H9 (cell line): Measurements from ENCODE around the gene TMEM132C. TPM values are rescaled to one million over a fixed set of nuclear protein-coding genes. Genes with fewer than 3 reads are reported as not detected.

Experiments
- DNase-seq: peaks from one replicate; pipeline ENCODE4 v3.0.0-alpha.2; 2017
- H2AFZ ChIP-seq: one replicate; pipeline ENCODE4 v1.6.1; 2013; ENCODE audit warnings: mild to moderate bottlenecking, low read length, control low read depth, moderate library complexity
- H2AK5ac ChIP-seq: 2 replicates; pipeline ENCODE4 v1.6.1; 2013; ENCODE audit warnings: low read length, control low read depth, mixed read lengths; ENCODE audit not compliant: insufficient read length
- H2BK120ac ChIP-seq: one replicate; pipeline ENCODE4 v1.6.1; 2013; ENCODE audit warnings: low read depth, mild to moderate bottlenecking, low read length, control low read depth, inconsistent platforms; ENCODE audit not compliant: poor library complexity, severe bottlenecking
- H2BK12ac ChIP-seq: 2 replicates; pipeline ENCODE4 v1.6.1; 2013; ENCODE audit warnings: low read length, control low read depth, mixed read lengths, low read depth; ENCODE audit not compliant: insufficient read length
- H2BK15ac ChIP-seq: 2 replicates; pipeline ENCODE4 v1.6.1; 2013; ENCODE audit warnings: low read depth, low read length, control low read depth
- H2BK20ac ChIP-seq: one replicate; pipeline ENCODE4 v1.6.1; 2013; ENCODE audit warnings: low read depth, mild to moderate bottlenecking, low read length, control low read depth, inconsistent platforms; ENCODE audit not compliant: poor library complexity, severe bottlenecking
- H2BK5ac ChIP-seq: 2 replicates; pipeline ENCODE4 v1.6.1; 2013; ENCODE audit warnings: low read length, control low read depth, mixed read lengths; ENCODE audit not compliant: insufficient read length
- H3K14ac ChIP-seq: 2 replicates; pipeline ENCODE4 v1.6.1; 2013; ENCODE audit warnings: low read length, control low read depth; ENCODE audit not compliant: insufficient read depth
- H3K18ac ChIP-seq: 2 replicates; pipeline ENCODE4 v1.6.1; 2013; ENCODE audit warnings: low read depth, mild to moderate bottlenecking, mixed read lengths, low read length, control low read depth; ENCODE audit not compliant: insufficient read length
- H3K23ac ChIP-seq: 2 replicates; pipeline ENCODE4 v1.6.1; 2013; ENCODE audit warnings: low read length, control low read depth, mixed read lengths, low read depth; ENCODE audit not compliant: insufficient read length
- H3K23me2 ChIP-seq: 2 replicates; pipeline ENCODE4 v1.6.1; 2013; ENCODE audit warnings: low read depth, mild to moderate bottlenecking, mixed read lengths, low read length, control low read depth; ENCODE audit not compliant: insufficient read length, poor library complexity, severe bottlenecking
- H3K27ac ChIP-seq: 2 replicates; pipeline ENCODE4 v1.5.1; 2013; ENCODE audit warnings: low read length, control low read depth, mixed read lengths, low read depth; ENCODE audit not compliant: insufficient read length
- H3K27me3 ChIP-seq: 2 replicates; pipeline ENCODE4 v1.6.1; 2013; ENCODE audit warnings: low read length, control low read depth, inconsistent platforms; ENCODE audit not compliant: insufficient read depth
- H3K4ac ChIP-seq: 2 replicates; pipeline ENCODE4 v1.6.1; 2013; ENCODE audit warnings: low read depth, mild to moderate bottlenecking, control low read depth, inconsistent platforms, low read length, moderate library complexity
- H3K4me1 ChIP-seq: 2 replicates; pipeline ENCODE4 v1.6.1; 2013; ENCODE audit warnings: low read length, control low read depth, inconsistent platforms; ENCODE audit not compliant: insufficient read depth
- H3K4me2 ChIP-seq: 2 replicates; pipeline ENCODE4 v1.6.1; 2013; ENCODE audit warnings: low read length, control low read depth, mixed read lengths; ENCODE audit not compliant: insufficient read length, insufficient read depth
- H3K56ac ChIP-seq: 2 replicates; pipeline ENCODE4 v1.6.1; 2013; ENCODE audit warnings: low read depth, mild to moderate bottlenecking, mixed read lengths, low read length, control low read depth; ENCODE audit not compliant: insufficient read length
- H3K79me1 ChIP-seq: 2 replicates; pipeline ENCODE4 v1.6.1; 2013; ENCODE audit warnings: low read depth, mild to moderate bottlenecking, moderate library complexity, low read length, control low read depth, inconsistent platforms; ENCODE audit not compliant: insufficient read depth, poor library complexity, severe bottlenecking
- H3K79me2 ChIP-seq: 2 replicates; pipeline ENCODE4 v1.6.1; 2013; ENCODE audit warnings: low read length, control low read depth, inconsistent platforms; ENCODE audit not compliant: insufficient read depth
- H3K9ac ChIP-seq: 2 replicates; pipeline ENCODE4 v1.6.1; 2013; ENCODE audit warnings: low read length, control low read depth, mixed read lengths; ENCODE audit not compliant: insufficient read length; ENCODE audit errors: extremely low read depth
- H3K9me3 ChIP-seq: one replicate; pipeline ENCODE4 v1.6.1; 2013; ENCODE audit warnings: low read depth, low read length, inconsistent platforms; ENCODE audit not compliant: control insufficient read depth
- H3T11ph ChIP-seq: one replicate; pipeline ENCODE4 v1.6.1; 2013; ENCODE audit warnings: mild to moderate bottlenecking, low read length, control low read depth, inconsistent platforms
- H4K20me1 ChIP-seq: one replicate; pipeline ENCODE4 v1.6.1; 2013; ENCODE audit not compliant: control insufficient read depth, insufficient read length, insufficient read depth
- H4K5ac ChIP-seq: 2 replicates; pipeline ENCODE4 v1.6.1; 2013; ENCODE audit warnings: low read depth, mild to moderate bottlenecking, mixed read lengths, low read length, control low read depth; ENCODE audit not compliant: insufficient read length
- H4K8ac ChIP-seq: replicated peaks from 2 replicates; pipeline ENCODE4 v1.6.1; 2013; ENCODE audit warnings: low read length, control low read depth, mixed read lengths, low read depth; ENCODE audit not compliant: insufficient read length
- H4K91ac ChIP-seq: 2 replicates; pipeline ENCODE4 v1.6.1; 2013; ENCODE audit warnings: low read depth, mild to moderate bottlenecking, moderate library complexity, mixed read lengths, low read length, control low read depth; ENCODE audit not compliant: insufficient read length
- H3K27ac Mint-ChIP-seq, 3 experiments: 2 replicates in 2 of 3; 3 replicates in 1 of 3; pipeline ENCODE4 v1.8.0; 2020 to 2021; ENCODE audit warnings: mixed read lengths in 3 of 3, mild to moderate bottlenecking in 1 of 3, moderate library complexity in 1 of 3
- H3K27me3 Mint-ChIP-seq: 2 replicates; pipeline ENCODE4 v1.8.0; 2021; ENCODE audit warnings: low read depth, mild to moderate bottlenecking, moderate library complexity, mixed read lengths
- H3K36me3 Mint-ChIP-seq, 3 experiments: 2 replicates in 2 of 3; 3 replicates in 1 of 3; pipeline ENCODE4 v1.8.0; 2020 to 2021; ENCODE audit warnings: low read depth in 3 of 3, mixed read lengths in 3 of 3; ENCODE audit not compliant: insufficient read depth in 1 of 3
- H3K4me1 Mint-ChIP-seq, 2 experiments: 2 replicates each; pipeline ENCODE4 v1.8.0; 2020; ENCODE audit warnings: mixed read lengths in 2 of 2
- H3K4me3 Mint-ChIP-seq, 2 experiments: 2 replicates in 1 of 2; 3 replicates in 1 of 2; pipeline ENCODE4 v1.8.0; 2020 to 2021; ENCODE audit warnings: mild to moderate bottlenecking in 2 of 2, mixed read lengths in 2 of 2, moderate library complexity in 1 of 2
- H3K9me3 Mint-ChIP-seq, 2 experiments: 2 replicates in 1 of 2; 3 replicates in 1 of 2; pipeline ENCODE4 v1.8.0; 2020; ENCODE audit warnings: mild to moderate bottlenecking in 2 of 2, mixed read lengths in 2 of 2, moderate library complexity in 1 of 2
- CTCF ChIP-seq: fragments of 200-600 bp; sonication (generic); conservative IDR thresholded peaks from 3 replicates; pipeline ENCODE4 v1.8.0; 2021; ENCODE audit warnings: antibody characterized with exemption, mild to moderate bottlenecking
- WGBS: extraction: QIAGEN DNeasy Blood & Tissue Kit; methylation state at CpG from one replicate; pipeline ENCODE4 v1.1.7; 2013; ENCODE audit warnings: missing lambda C conversion rate, low lambda C conversion rate, mixed read lengths; ENCODE audit not compliant: insufficient read length; ENCODE audit errors: extremely low coverage; 5-methylcytosine and 5-hydroxymethylcytosine counted together
- total RNA-seq: library from RNA; stranded (reverse); gene quantifications from 2 replicates; pipeline ENCODE4 v1.2.1, GENCODE V29; 2021

The TMEM132C gene
- total RNA-seq, 1 experiment from 2014 or later, result 0.22 TPM

GRCh38 chr12:128509170-128509569 lies 242.2 kb downstream of the TMEM132C start:
- H4K5ac ChIP-seq, result no peak overlapping the region
- H3K27ac ChIP-seq, result no peak overlapping the region
- Mint-ChIP-seq H3K4me1 (peaks cover 30 to 43% of the 10 kb centered on the region in 2 experiments), H3K9me3 (peaks cover 8 to 14% of the 10 kb centered on the region in 2 experiments; a peak in 4 of 5 replicates), H3K4me3 (no peak overlapping the region), H3K27ac (peak overlapping the region in 2 of 3 experiments; percentile 76 to 84; a peak in 2 of 7 replicates), H3K27me3 (peaks cover 18% of the 10 kb centered on the region), H3K36me3 (peaks cover 0 to 6% (median 4%) of the 10 kb centered on the region in 3 experiments; a peak in 4 of 7 replicates)
- TF ChIP-seq CTCF, result no peak
- no peak overlapping the region for H2AK5ac ChIP-seq
- H3K18ac ChIP-seq, result no peak overlapping the region
- H3K4ac ChIP-seq, result no peak overlapping the region
- no peak overlapping the region for H2BK20ac ChIP-seq
- WGBS, result no CpG with 5 or more reads among the region's 4 CpGs
- peaks cover 2% of the 10 kb centered on the region for H3K4me1 ChIP-seq
- H3K79me2 ChIP-seq, result no peaks in the 10 kb centered on the region
- H4K20me1 ChIP-seq, result no peaks in the 10 kb centered on the region
- no peak overlapping the region for H3K56ac ChIP-seq
- H3K4me2 ChIP-seq, result no peak overlapping the region
- no peak overlapping the region for H3K9ac ChIP-seq
- H3K23me2 ChIP-seq, result no peaks in the 10 kb centered on the region
- no peak for DNase-seq
- no peak overlapping the region for H2BK12ac ChIP-seq
- H4K8ac ChIP-seq, result no peak overlapping the region
- no peak overlapping the region for H3T11ph ChIP-seq
- H3K27me3 ChIP-seq, result no peaks in the 10 kb centered on the region
- H3K9me3 ChIP-seq, result peaks cover 6% of the 10 kb centered on the region
- H2AFZ ChIP-seq, result no peak overlapping the region
- no peak overlapping the region for H3K14ac ChIP-seq
- H2BK5ac ChIP-seq, result no peak overlapping the region
- no peak overlapping the region for H4K91ac ChIP-seq
- no peak overlapping the region for H3K23ac ChIP-seq
- H2BK120ac ChIP-seq, result no peak overlapping the region
- H3K79me1 ChIP-seq, result no peaks in the 10 kb centered on the region
- no peak overlapping the region for H2BK15ac ChIP-seq
